HG02973 (cell line): ENCODE data around the gene CHPF2.

Source experiments
- ATAC-seq: cut with Tn5 transposase; IDR thresholded peaks from one replicate; pipeline ENCODE4 v1.9.1; 2021; ENCODE audit warnings: moderate library complexity; ENCODE audit not compliant: unreplicated experiment

Gene CHPF2

GRCh38 chr7:151231080-151231479 is 1.2 kb upstream of the CHPF2 start:
- ATAC-seq, result no peak

- peak; percentile 36 for ATAC-seq
These were observed 826 bp downstream of the CHPF2 start for GRCh38 chr7:151232917-151233701.

GRCh38 chr7:151233804-151234203 is 1.5 kb downstream of the CHPF2 start:
- ATAC-seq, result no peak

GRCh38 chr7:151235091-151235787 is 3.0 kb downstream of the CHPF2 start:
- ATAC-seq, result no peak

GRCh38 chr7:151236406-151236805 is 4.1 kb downstream of the CHPF2 start:
- no peak for ATAC-seq

GRCh38 chr7:151237244-151238189 is 5.2 kb downstream of the CHPF2 start:
- ATAC-seq, result no peak

- no peak for ATAC-seq
These were observed 6.0 kb downstream of the CHPF2 start for GRCh38 chr7:151238190-151238810.

GRCh38 chr7:151238924-151239836 is 6.9 kb downstream of the CHPF2 start:
- ATAC-seq, result no peak

GRCh38 chr7:151239837-151240459 is 7.7 kb downstream of the CHPF2 start:
- ATAC-seq, result no peak

- no peak for ATAC-seq
These were observed 8.3 kb downstream of the CHPF2 start for GRCh38 chr7:151240536-151240935.

- no peak for ATAC-seq
These were observed 8.9 kb downstream of the CHPF2 start for GRCh38 chr7:151240942-151241754.

- no peak for ATAC-seq
These were observed 9.4 kb downstream of the CHPF2 start for GRCh38 chr7:151241755-151242096.

GRCh38 chr7:151242159-151243044 is 10.1 kb downstream of the CHPF2 start:
- ATAC-seq, result no peak

GRCh38 chr7:151243045-151243349 is 10.7 kb downstream of the CHPF2 start:
- no peak for ATAC-seq

GRCh38 chr7:151243408-151244195 is 11.3 kb downstream of the CHPF2 start:
- ATAC-seq, result peak; percentile 43

GRCh38 chr7:151244196-151244840 is 12.0 kb downstream of the CHPF2 start:
- ATAC-seq, result no peak
